B cell (primary cell): ENCODE results near the gene USP17L25. TPM values are rescaled to one million over a fixed set of nuclear protein-coding genes. Genes with fewer than 3 reads are reported as not detected.
"Not testable (repeated sequence)": the region's sequence is repeated elsewhere in the genome, so short reads cannot be mapped to it uniquely, and the experiment has no call there.

Experiments used
- ATAC-seq: fragments of 200-7000 bp; cut with Tn5 transposase; one replicate; pipeline ENCODE4 v1.10.0; 2021; ENCODE audit warnings: low read depth, mild to moderate bottlenecking, moderate number of reproducible peaks, moderate library complexity
- CTCF ChIA-PET: fragments of 350-600 bp; sonication (Branson Sonifier 250); formaldehyde crosslinking; loops from one replicate; lab custom pipeline; 2021; ENCODE audit warnings: antibody characterized with exemption, inconsistent platforms; lab: Charles Lee
- POLR2A ChIA-PET: fragments of 350-600 bp; sonication (Branson Sonifier 250); formaldehyde crosslinking; loops from one replicate; lab custom pipeline; 2021; ENCODE audit warnings: antibody characterized with exemption; lab: Charles Lee
- DNase-seq: peaks from one replicate; pipeline ENCODE4 v3.0.0; 2013
- H2AFZ ChIP-seq: 2 replicates; pipeline ENCODE4 v1.6.1; 2012; ENCODE audit warnings: mild to moderate bottlenecking, low read depth, low read length; ENCODE audit not compliant: insufficient read depth, poor library complexity, severe bottlenecking
- H3K27ac ChIP-seq, 2 donors: 1 replicate in 1 of 2; 2 replicates in 1 of 2; pipeline ENCODE4 v1.5.1; 2012 to 2013; ENCODE audit warnings: low read length in 2 of 2, mild to moderate bottlenecking in 2 of 2, moderate library complexity in 1 of 2
- H3K27me3 ChIP-seq, 4 experiments: fragments of 200-600 bp in 1 of 4; sonication (generic) in 1 of 4; replicated peaks in 1 of 4; 1 replicate in 2 of 4; 2 replicates in 2 of 4; pipeline versions ENCODE4 v1.6.1 to v1.7.0; 2013 to 2016; ENCODE audit warnings: low read length in 3 of 4, mild to moderate bottlenecking in 2 of 4, mixed read lengths in 1 of 4, moderate library complexity in 1 of 4; ENCODE audit not compliant: insufficient read depth in 4 of 4, control insufficient read depth in 3 of 4; ENCODE audit errors: control extremely low read depth in 1 of 4
- H3K36me3 ChIP-seq, 2 experiments: replicated peaks in 1 of 2; 1 replicate in 1 of 2; 2 replicates in 1 of 2; pipeline versions ENCODE4 v1.6.1 to v1.7.1; 2013; ENCODE audit warnings: low read length in 1 of 2; ENCODE audit not compliant: insufficient read depth in 2 of 2, control insufficient read depth in 1 of 2; ENCODE audit errors: control extremely low read depth in 1 of 2, extremely low read depth in 1 of 2
- H3K4me1 ChIP-seq, 2 donors: fragments of 200-600 bp in 1 of 2; sonication (generic) in 1 of 2; 1 replicate in 1 of 2; 2 replicates in 1 of 2; pipeline versions ENCODE4 v1.5.1 to v1.6.1; 2013 to 2017; ENCODE audit warnings: low read length in 2 of 2; ENCODE audit not compliant: control insufficient read depth in 2 of 2, insufficient read depth in 2 of 2
- H3K4me2 ChIP-seq: replicated peaks from 2 replicates; pipeline ENCODE3; 2012; ENCODE audit warnings: mild to moderate bottlenecking, low read depth, low read length; ENCODE audit not compliant: poor library complexity, severe bottlenecking
- H3K4me3 ChIP-seq, 5 experiments: fragments of 200-600 bp in 1 of 5; sonication (generic) in 1 of 5; 1 replicate in 3 of 5; 2 replicates in 2 of 5; pipeline versions ENCODE4 v1.5.1 to v1.7.0; 2011 to 2016; ENCODE audit warnings: low read length in 4 of 5, mild to moderate bottlenecking in 4 of 5, low read depth in 2 of 5, control low read depth in 1 of 5, moderate library complexity in 1 of 5; ENCODE audit not compliant: insufficient read depth in 1 of 5; ENCODE audit errors: control extremely low read depth in 1 of 5, extremely low read depth in 1 of 5
- H3K79me2 ChIP-seq: fragments of 200-600 bp; sonication (generic); one replicate; pipeline ENCODE4 v1.6.0; 2016; ENCODE audit warnings: low read length; ENCODE audit not compliant: control insufficient read depth, insufficient read depth
- H3K9ac ChIP-seq: fragments of 200-600 bp; sonication (generic); 2 replicates; pipeline ENCODE4 v1.6.1; 2017; ENCODE audit warnings: mild to moderate bottlenecking, low read length, moderate library complexity
- H3K9me3 ChIP-seq, 3 donors: one replicate each; pipeline versions ENCODE4 v1.6.1 to v1.7.1; 2013; ENCODE audit warnings: low read length in 2 of 3; ENCODE audit not compliant: control insufficient read depth in 2 of 3, insufficient read depth in 1 of 3; ENCODE audit errors: control extremely low read depth in 1 of 3
- H4K20me1 ChIP-seq: 2 replicates; pipeline ENCODE4 v1.6.0; 2012; ENCODE audit warnings: mild to moderate bottlenecking, low read length; ENCODE audit not compliant: insufficient read depth, control insufficient read depth, poor library complexity, severe bottlenecking
- H3K27ac Mint-ChIP-seq: one replicate; pipeline ENCODE4 v1.8.0; 2021; ENCODE audit warnings: mixed read lengths
- H3K27me3 Mint-ChIP-seq: one replicate; pipeline ENCODE4 v1.8.0; 2021; ENCODE audit warnings: mixed read lengths
- H3K4me1 Mint-ChIP-seq: one replicate; pipeline ENCODE4 v1.8.0; 2021; ENCODE audit warnings: mixed read lengths
- H3K4me3 Mint-ChIP-seq: one replicate; pipeline ENCODE4 v1.8.0; 2021; ENCODE audit warnings: mixed read lengths
- H3K9me3 Mint-ChIP-seq: one replicate; pipeline ENCODE4 v1.8.0; 2022; ENCODE audit warnings: mixed read lengths; ENCODE audit not compliant: insufficient read depth
- WGBS: methylation state at CpG from one replicate; pipeline ENCODE4 v1.1.5; 2013; ENCODE audit warnings: missing lambda C conversion rate; ENCODE audit not compliant: insufficient coverage; 5-methylcytosine and 5-hydroxymethylcytosine counted together
- intact Hi-C: fragments of 100-400 bp; cut with micrococcal nuclease; formaldehyde crosslinking; loops from one replicate; pipeline ENCODE4 v1.10.0; 2022
- polyA plus RNA-seq: library from polyadenylated mRNA; depleted of rRNA; stranded (reverse); fragments of >200 nt; gene quantifications from 2 replicates; pipeline ENCODE4 v1.2.3, GENCODE V29; 2012
- total RNA-seq, 2 donors: library from RNA; stranded (reverse); fragments of 120-200 nt in 1 of 2; gene quantifications; 1 replicate in 1 of 2; 2 replicates in 1 of 2; pipeline versions ENCODE4 v1.2.3 to v1.2.4, GENCODE V29; 2013 to 2022

USP17L25 gene
- total and polyA plus RNA-seq, 2 donors (not counting 1 experiment from before 2014, with no cell fraction given), result not detected

DNA sequence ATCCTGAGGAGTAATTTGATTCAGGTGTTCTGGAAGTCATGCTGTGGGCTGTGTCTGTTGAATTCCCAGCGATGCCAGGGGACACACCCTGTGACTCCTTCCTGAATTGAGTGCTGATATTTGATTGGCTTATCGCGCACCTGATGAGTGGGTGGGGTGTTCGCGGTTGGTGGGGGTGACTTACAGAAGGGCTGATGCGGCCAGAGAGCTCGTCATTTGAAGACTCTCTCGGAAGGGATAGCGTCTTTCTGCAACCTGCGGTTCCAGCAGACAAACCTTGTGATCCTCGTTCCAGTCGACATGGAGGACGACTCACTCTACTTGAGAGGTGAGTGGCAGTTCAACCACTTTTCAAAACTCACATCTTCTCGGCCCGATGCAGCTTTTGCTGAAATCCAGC, 23.6 kb downstream of the USP17L25 start, which contains the start of gene USP17L29:
Gene USP17L29, plus strand, starts transcription at position 301 of the 400 bp plus-strand sequence. Its CDS starts 0 bp downstream, at position 301.
- POLR2A ChIA-PET, H3K9ac ChIP-seq, H3K9me3 Mint-ChIP-seq, H3K4me3 ChIP-seq, H3K27ac ChIP-seq, H3K27me3 ChIP-seq, H3K27me3 Mint-ChIP-seq, H3K9me3 ChIP-seq, intact Hi-C loops, H3K4me1 Mint-ChIP-seq, H3K27ac Mint-ChIP-seq, H3K4me1 ChIP-seq, H4K20me1 ChIP-seq, H3K79me2 ChIP-seq, H3K4me2 ChIP-seq, CTCF ChIA-PET, H3K4me3 Mint-ChIP-seq, DNase-seq, H2AFZ ChIP-seq, H3K36me3 ChIP-seq, ATAC-seq: not testable (repeated sequence)
- WGBS, result no CpG with 5 or more reads among the region's 15 CpGs

DNA sequence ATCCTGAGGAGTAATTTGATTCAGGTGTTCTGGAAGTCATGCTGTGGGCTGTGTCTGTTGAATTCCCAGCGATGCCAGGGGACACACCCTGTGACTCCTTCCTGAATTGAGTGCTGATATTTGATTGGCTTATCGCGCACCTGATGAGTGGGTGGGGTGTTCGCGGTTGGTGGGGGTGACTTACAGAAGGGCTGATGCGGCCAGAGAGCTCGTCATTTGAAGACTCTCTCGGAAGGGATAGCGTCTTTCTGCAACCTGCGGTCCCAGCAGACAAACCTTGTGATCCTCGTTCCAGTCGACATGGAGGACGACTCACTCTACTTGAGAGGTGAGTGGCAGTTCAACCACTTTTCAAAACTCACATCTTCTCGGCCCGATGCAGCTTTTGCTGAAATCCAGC, 33.1 kb downstream of the USP17L25 start, which contains the start of gene USP17L30:
Gene USP17L30, plus strand, starts transcription at position 301 of the 400 bp plus-strand sequence. Its CDS starts 0 bp downstream, at position 301.
- H2AFZ ChIP-seq, H3K4me1 ChIP-seq, H3K27me3 ChIP-seq, H3K27ac Mint-ChIP-seq, CTCF ChIA-PET, H4K20me1 ChIP-seq, DNase-seq, H3K27me3 Mint-ChIP-seq, intact Hi-C loops, H3K4me3 ChIP-seq, ATAC-seq, H3K9me3 ChIP-seq, H3K4me1 Mint-ChIP-seq, H3K9ac ChIP-seq, H3K79me2 ChIP-seq, H3K4me3 Mint-ChIP-seq, POLR2A ChIA-PET, H3K27ac ChIP-seq, H3K4me2 ChIP-seq, H3K36me3 ChIP-seq, H3K9me3 Mint-ChIP-seq: not testable (repeated sequence)
- no CpG with 5 or more reads among the region's 15 CpGs for WGBS

DNA sequence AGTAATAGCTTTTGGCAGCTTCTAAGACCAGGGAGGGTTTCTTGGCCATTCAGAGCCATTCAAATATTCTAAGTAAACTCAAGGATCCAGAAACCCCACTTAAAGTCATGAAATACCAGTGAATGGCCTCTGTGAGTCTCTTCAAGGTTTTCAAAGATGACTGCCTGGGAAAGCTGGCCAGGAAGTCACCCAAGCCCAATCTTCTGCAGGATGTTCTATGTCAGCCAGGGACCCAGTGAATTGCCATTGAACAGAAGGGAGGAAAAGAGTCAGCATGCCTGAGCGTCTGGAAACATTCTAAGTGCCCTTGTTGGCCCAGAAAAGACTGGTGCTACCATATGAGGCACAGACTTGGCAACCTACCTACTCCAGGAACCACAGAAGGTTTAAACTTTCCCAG, 50.2 kb downstream of the USP17L25 start:
- POLR2A ChIA-PET, H3K4me1 Mint-ChIP-seq, H3K36me3 ChIP-seq, H3K9me3 Mint-ChIP-seq, H3K27ac Mint-ChIP-seq, H3K9ac ChIP-seq, H3K9me3 ChIP-seq, H3K4me3 ChIP-seq, ATAC-seq, H3K27me3 ChIP-seq, H3K79me2 ChIP-seq, H3K27ac ChIP-seq, H3K27me3 Mint-ChIP-seq, H2AFZ ChIP-seq, H4K20me1 ChIP-seq, H3K4me1 ChIP-seq, intact Hi-C loops, H3K4me3 Mint-ChIP-seq, H3K4me2 ChIP-seq, CTCF ChIA-PET, DNase-seq: not testable (repeated sequence)
- no CpG with 5 or more reads among the region's 1 CpG for WGBS

Other genes with a start within 250 kb of the USP17L25 start
- not detected in 2 replicates for gene FAM90A26, start 159.5 kb upstream of the USP17L25 start, total RNA-seq
- gene FAM90A26, start 159.5 kb upstream of the USP17L25 start, polyA plus RNA-seq, result 0.04 TPM in 1 of 2 replicates, not detected in the other
- gene USP17L10, start 119.3 kb upstream of the USP17L25 start, total RNA-seq, result not detected in 2 replicates
- gene USP17L10, start 119.3 kb upstream of the USP17L25 start, polyA plus RNA-seq, result not detected in 2 replicates
- gene USP17L11, start 114.5 kb upstream of the USP17L25 start, total RNA-seq, result not detected in 2 replicates
- not detected in 2 replicates for gene USP17L11, start 114.5 kb upstream of the USP17L25 start, polyA plus RNA-seq
- not detected in 2 replicates for gene USP17L12, start 109.8 kb upstream of the USP17L25 start, total RNA-seq
- not detected in 2 replicates for gene USP17L12, start 109.8 kb upstream of the USP17L25 start, polyA plus RNA-seq
- not detected in 2 replicates for gene USP17L13, start 105.0 kb upstream of the USP17L25 start, total RNA-seq
- not detected in 2 replicates for gene USP17L13, start 105.0 kb upstream of the USP17L25 start, polyA plus RNA-seq
- gene USP17L15, start 95.5 kb upstream of the USP17L25 start, total RNA-seq, result not detected in 2 replicates
- gene USP17L15, start 95.5 kb upstream of the USP17L25 start, polyA plus RNA-seq, result not detected in 2 replicates
- not detected in 2 replicates for gene USP17L17, start 86.0 kb upstream of the USP17L25 start, total RNA-seq
- gene USP17L17, start 86.0 kb upstream of the USP17L25 start, polyA plus RNA-seq, result not detected in 2 replicates
- gene USP17L18, start 81.3 kb upstream of the USP17L25 start, total RNA-seq, result not detected in 2 replicates
- not detected in 2 replicates for gene USP17L18, start 81.3 kb upstream of the USP17L25 start, polyA plus RNA-seq
- gene USP17L19, start 76.5 kb upstream of the USP17L25 start, total RNA-seq, result not detected in 2 replicates
- not detected in 2 replicates for gene USP17L19, start 76.5 kb upstream of the USP17L25 start, polyA plus RNA-seq
- not detected in 2 replicates for gene USP17L20, start 71.8 kb upstream of the USP17L25 start, total RNA-seq
- not detected in 2 replicates for gene USP17L20, start 71.8 kb upstream of the USP17L25 start, polyA plus RNA-seq
- not detected in 2 replicates for gene USP17L21, start 67.0 kb upstream of the USP17L25 start, total RNA-seq
- gene USP17L21, start 67.0 kb upstream of the USP17L25 start, polyA plus RNA-seq, result not detected in 2 replicates
- not detected in 2 replicates for gene USP17L22, start 62.3 kb upstream of the USP17L25 start, total RNA-seq
- not detected in 2 replicates for gene USP17L22, start 62.3 kb upstream of the USP17L25 start, polyA plus RNA-seq
- not detected in 2 replicates for gene USP17L24, start 4.7 kb upstream of the USP17L25 start, total RNA-seq
- gene USP17L24, start 4.7 kb upstream of the USP17L25 start, polyA plus RNA-seq, result not detected in 2 replicates
- not detected in 2 replicates for gene USP17L26, start 4.7 kb downstream of the USP17L25 start, total RNA-seq
- gene USP17L26, start 4.7 kb downstream of the USP17L25 start, polyA plus RNA-seq, result not detected in 2 replicates
- gene USP17L5, start 9.5 kb downstream of the USP17L25 start, total RNA-seq, result not detected in 2 replicates
- not detected in 2 replicates for gene USP17L5, start 9.5 kb downstream of the USP17L25 start, polyA plus RNA-seq
- not detected in 2 replicates for gene USP17L27, start 14.2 kb downstream of the USP17L25 start, total RNA-seq
- not detected in 2 replicates for gene USP17L27, start 14.2 kb downstream of the USP17L25 start, polyA plus RNA-seq
- not detected in 2 replicates for gene USP17L28, start 19.0 kb downstream of the USP17L25 start, total RNA-seq
- gene USP17L28, start 19.0 kb downstream of the USP17L25 start, polyA plus RNA-seq, result not detected in 2 replicates
- gene USP17L29, start 23.7 kb downstream of the USP17L25 start, total RNA-seq, result not detected in 2 replicates
- not detected in 2 replicates for gene USP17L29, start 23.7 kb downstream of the USP17L25 start, polyA plus RNA-seq
- gene USP17L30, start 33.2 kb downstream of the USP17L25 start, total RNA-seq, result not detected in 2 replicates
- not detected in 2 replicates for gene USP17L30, start 33.2 kb downstream of the USP17L25 start, polyA plus RNA-seq
- not detected in 2 replicates for gene DEFB131A, start 114.5 kb downstream of the USP17L25 start, total RNA-seq
- not detected in 2 replicates for gene DEFB131A, start 114.5 kb downstream of the USP17L25 start, polyA plus RNA-seq